Measurements from ENCODE around the gene JADE3. TPM values are rescaled to one million over a fixed set of nuclear protein-coding genes. Genes with fewer than 3 reads are reported as not detected.
A peak's percentile ranks its signal among the peaks of the same experiment; 100 is the strongest.
"Not testable (repeated sequence)": the region's sequence is repeated elsewhere in the genome, so short reads cannot be mapped to it uniquely, and the experiment has no call there.

The JADE3 gene
- total RNA-seq, 1 donor from 2014 or later, result 6.7 TPM

DNA sequence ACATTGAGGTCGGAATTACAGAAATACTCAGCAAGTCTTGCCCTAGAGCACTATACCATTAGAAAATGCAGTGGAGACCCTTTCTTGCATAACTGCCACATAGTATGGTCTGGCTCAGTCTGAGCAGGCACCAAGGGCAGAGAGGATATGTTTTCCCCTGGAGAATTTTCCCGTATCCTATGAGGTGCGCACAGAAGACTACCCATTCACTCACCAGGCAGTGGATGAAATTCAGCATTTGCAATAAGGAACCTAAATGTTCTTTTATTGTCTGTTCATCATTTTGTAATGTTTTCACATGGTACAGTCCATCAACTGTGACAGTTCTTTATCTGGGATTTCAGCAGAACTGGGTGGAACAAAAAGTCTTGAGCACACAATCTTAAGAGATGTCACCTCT is 15.5 kb downstream of the JADE3 start:
- intact Hi-C loops (cut with DNase I), result no loop called here
- DNase-seq (ENCODE audit: low spot score), result no peak

DNA sequence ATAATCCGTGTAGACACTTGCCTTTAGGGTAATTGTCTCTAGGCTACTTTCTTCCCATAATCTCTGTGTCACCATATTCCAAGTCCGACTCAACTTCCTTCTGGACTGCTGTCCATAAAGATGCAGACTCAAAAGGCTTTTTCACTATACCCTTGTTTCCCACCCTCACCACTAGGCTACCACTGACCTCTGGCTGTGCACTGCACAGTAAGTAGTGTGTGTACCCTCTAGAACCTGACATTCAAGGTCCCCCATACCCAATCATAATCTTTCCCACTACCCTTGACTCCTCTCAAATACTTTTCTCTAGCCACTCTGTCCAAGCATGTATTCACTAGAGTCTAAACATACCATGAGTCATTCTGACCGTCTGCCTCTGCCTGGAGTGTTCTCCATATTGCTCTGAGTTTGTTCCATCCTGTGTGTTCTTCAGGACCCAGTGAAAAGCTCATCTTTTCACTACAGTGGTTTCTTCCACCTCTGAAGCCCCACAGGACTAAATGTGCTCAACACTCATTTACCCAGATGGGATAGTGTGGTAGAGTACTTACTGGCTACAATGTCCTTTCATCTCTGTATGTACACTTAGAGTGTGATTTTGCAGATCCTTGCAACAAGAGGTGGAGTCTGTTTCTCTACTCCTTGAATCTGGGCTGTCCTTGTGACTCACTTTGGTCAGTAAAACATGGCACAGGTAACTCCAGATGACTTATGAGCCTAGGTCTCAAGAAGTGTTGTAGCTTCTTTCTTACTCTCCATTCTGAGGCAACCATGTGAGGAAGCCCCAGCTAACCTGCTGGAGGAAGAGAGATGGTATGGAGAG is 17.4 kb downstream of the JADE3 start:
- DNase-seq (ENCODE audit: low spot score), result no peak
- intact Hi-C loops (cut with DNase I), result no loop called here

DNA sequence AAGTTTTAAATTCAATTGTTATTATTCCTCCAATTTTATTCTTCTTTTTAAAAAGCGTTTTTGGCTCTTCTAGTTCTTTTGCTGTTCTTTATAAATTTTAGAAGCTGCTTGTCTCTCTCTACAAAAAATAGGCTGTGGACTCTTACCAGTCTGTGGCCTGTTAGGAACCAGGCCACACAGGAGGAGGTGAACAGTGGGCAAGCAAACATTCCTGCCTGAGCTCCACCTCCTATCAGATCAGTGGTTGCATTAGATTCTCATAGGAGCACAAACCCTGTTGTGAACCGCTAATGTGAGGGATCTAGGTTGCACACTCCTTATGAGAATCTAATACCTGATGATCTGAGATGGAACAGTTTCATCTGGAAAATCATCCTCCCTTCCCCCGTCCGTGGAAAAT is 23.1 kb downstream of the JADE3 start:
- intact Hi-C loops (cut with DNase I), result no loop called here
- no peak for DNase-seq (ENCODE audit: low spot score)

DNA sequence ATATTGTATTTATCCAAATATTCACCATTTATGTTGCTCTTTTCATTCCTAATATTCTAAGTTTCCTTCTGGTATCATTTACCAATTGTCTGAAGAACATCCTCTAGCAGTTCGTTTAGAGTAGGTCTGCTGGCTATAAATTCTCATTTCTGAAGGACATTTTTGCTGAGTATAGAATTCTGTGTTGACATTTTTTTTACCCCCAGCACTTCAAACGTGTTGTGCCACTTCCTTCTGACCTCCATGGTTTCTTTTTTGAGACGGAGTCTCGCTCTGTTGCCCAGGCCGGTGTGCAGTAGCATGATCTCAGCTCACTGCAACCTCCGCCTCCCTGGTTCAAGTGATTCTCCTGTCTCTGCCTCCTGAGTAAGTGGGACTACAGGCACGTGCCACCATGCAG is 26.4 kb downstream of the JADE3 start:
- DNase-seq (ENCODE audit: low spot score), result no peak
- intact Hi-C loops (cut with DNase I), result no loop called here

DNA sequence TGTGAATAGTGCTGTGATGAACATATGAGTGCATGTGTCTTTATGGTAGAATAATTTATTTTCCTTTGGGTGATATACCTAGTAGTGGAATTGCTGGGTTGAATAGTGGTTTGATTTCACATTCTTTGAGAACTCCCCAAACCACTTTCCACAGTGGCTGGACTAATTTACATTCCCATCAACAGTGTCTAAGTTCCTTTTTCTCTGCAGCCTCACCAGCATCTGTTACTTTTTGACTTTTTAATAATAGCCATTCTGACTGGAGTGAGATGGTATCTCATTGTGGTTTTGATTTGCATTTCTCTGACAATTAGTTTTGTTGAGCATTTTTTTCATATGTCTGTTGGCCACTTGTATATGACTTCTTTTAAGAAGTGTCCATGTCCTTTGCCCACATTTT is 29.1 kb downstream of the JADE3 start:
- no peak for DNase-seq (ENCODE audit: low spot score)
- intact Hi-C loops (cut with DNase I), result no loop called here

DNA sequence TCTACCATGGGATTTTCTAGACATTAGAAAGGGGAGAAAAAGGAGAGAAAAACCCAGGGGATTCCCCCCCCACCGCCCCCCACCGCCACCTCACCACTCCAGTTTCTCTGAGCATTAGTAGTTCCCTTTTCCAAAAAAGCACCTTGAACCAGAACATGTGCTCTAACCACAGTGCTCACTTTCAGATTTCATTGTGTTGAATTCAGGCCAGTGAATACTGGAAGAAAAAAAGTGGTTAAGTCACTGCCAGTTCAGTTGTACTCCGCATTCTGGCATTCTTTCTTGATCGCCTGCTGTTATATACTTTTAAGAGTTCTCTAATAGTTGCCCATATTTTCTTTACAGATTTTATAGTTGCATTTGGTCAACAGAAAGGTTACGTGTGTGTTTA is 40.9 kb downstream of the JADE3 start:
- DNase-seq (ENCODE audit: low spot score), result no peak
- intact Hi-C loops (cut with DNase I), result no loop called here

DNA sequence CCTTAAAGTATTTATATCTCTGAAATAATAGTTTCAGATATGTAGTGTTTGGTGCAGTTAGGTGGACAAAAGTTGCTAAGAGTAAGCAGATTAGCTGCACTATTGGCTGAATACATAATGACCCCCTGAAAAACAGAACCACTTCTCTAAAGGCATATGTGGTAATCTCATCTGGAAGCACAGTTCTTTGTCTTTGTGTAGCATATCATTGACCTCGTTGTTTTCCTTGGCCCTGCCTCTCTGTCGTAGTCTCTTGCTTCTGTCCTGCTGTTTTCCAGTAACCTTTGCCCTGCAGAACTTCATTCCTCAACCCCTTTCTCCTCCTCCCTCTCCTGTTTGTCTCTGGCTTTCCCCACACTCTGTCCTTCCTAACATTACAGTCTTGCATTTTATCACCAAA is 41.4 kb downstream of the JADE3 start:
- DNase-seq (ENCODE audit: low spot score), result no peak
- intact Hi-C loops (cut with DNase I), result no loop called here

DNA sequence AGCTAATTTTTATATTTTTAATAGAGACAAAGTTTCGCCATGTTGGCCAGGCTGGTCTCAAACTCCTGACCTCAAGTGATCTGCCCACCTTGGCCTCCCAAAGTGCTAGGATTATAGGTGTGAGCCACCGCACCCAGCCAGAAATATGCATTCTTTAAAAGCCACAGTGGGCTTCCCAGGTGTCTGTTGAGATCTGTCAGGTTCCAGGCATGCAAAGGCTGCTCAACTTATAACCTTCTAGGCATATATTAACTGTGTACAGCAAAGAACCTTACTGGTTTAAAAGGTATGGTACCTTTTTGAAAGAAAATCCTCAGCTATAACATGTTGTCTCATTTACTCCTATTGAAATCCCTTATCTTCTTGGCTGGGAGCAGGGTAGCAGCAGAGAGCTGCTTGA is 42.5 kb downstream of the JADE3 start:
- intact Hi-C loops (cut with DNase I), result no loop called here
- DNase-seq (ENCODE audit: low spot score), result no peak

DNA sequence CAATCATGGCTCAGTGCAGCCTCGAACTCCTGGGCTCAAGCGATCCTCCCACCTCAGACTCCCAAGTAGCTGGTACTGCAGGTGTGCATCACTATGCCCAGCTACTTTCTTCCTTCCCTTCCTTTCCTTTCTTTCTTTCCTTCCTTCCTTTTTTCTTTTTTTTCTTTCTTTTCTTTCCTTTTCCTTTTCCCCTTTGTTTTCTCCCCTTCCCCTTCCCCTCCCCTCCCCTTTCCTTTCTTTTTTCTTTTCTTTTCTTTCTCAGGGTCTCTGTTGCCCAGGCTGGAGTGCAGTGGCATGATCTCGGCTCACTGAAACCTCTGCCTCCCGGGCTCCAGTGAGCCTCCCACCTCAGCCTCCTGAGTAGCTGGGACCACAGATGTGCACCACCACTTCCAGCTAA is 44.4 kb downstream of the JADE3 start:
- DNase-seq (ENCODE audit: low spot score); intact Hi-C loops (cut with DNase I): not testable (repeated sequence)

DNA sequence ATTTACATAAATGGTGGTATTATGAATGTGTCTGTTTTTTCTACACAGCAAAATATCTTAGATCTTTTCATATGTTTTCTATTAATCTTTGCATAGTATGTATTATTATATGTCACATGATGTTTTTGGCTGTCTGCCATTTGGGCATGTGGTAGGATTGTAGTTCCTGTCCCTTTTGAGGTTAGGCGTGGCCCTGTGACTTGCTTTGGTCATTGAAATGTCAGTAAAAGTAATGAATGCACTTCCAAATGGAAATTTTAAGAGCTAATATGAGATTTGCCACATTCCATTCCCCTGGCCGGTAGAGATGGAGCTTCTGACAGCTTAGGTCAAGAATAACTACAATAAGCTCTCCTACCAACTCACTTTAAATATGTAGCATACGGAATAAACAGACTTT is 45.1 kb downstream of the JADE3 start:
- no peak for DNase-seq (ENCODE audit: low spot score)
- intact Hi-C loops (cut with DNase I), result no loop called here

DNA sequence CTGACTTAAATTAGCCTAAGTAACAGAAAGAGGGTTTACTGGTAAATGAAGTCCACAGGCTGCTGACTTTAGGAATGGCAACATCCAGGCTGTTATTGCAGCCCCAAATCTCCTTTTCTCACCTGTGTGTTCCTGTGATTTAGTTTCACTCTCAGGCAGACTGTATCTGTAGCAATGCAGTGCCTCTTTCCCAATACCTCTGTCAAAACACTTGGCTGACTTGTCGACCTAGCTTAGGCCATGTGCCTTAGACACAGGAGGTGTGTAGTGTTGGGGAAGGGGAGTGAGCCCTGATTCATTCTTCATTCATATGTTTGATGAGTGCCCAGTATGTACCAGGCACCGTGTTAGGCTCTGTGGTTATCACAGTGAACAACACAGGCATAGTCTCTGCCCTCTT is 46.9 kb downstream of the JADE3 start:
- DNase-seq (ENCODE audit: low spot score), result no peak
- intact Hi-C loops (cut with DNase I), result no loop called here

DNA sequence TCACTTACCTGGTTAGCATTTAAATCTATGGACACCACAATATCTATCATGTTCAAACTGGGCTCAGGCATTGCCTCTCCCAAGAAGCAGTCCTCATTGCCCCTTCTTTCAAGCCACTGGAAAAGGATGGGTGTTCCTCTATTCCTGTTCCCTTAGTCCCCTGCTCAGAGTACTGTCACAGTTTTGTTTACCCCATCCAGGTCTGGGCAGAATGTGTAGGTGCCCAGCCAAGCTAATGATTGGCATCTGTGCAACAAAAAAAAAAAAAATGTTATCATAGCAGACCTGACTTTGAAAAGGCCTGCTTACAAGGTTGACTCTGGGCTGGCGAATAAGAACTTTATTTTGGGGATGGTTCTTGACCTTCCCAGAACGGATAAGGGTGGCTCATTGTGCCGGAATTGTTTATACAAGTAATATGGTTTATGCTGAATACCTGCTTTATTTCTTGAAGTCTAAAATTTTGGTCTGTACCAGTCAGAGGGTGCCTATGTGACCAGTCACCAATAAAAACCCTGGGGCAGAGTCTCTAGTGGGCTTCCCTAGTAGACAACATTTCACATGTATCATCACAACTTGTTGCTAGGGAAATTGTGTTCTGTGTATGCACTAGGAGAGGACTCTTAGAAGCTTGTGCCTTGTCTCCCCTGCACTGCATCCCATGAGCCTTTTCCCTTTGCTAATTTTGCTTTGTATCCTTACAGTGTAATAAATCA is 47.9 kb downstream of the JADE3 start:
- intact Hi-C loops (cut with DNase I), result no loop called here
- no peak for DNase-seq (ENCODE audit: low spot score)

DNA sequence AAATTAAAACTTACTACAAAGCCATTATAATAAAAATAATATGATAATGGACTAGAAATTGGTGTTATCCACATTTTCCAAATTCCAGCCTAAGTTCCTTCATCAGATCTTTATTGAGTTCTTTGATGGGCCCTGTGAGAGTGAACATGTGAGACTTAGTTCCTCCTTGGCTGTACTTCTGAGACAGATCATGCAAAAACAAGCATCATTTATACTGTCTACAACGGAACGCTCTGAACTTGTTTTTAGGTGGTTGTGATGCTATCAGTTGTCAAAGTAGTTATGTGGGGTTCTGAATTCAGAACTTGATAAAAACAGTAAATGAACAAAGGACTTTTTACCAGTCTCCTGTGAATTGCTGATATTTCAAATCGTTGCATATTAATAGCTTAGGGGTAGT is 48.9 kb downstream of the JADE3 start:
- intact Hi-C loops (cut with DNase I), result no loop called here
- DNase-seq (ENCODE audit: low spot score), result no peak

DNA sequence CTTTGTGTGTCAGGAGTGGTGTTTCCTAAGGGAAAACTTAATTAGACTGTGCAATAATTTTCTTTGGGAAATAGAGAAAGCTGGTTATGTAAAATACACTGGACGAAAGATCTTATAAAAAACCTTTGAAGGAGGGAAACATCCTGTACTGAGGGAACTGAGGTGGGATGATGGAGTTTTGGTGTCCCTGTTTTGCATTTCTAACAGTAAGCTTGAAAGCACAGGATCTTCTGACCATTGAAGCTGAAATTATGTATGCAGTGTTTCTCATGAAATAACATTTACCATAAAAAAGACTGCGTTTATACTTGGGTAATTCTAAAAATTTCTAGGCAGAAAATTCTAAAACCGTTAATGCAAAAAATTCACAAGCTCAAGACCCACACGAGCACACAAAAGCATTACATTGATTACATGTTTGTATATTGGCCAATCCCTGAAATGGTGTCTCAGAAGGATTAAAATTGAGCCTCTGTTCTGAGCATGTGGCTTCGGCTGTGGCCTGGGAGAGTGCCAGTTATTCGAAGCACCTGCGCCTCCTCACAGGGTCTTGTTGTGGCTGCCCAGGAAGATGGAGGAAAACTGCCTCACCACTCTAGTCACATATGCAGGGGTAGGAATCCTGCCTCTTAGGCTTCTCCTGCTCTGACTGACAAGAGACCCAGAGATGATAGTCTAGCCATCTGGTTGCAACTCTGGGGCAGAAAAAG is 49.5 kb downstream of the JADE3 start:
- intact Hi-C loops (cut with DNase I), result no loop called here
- DNase-seq (ENCODE audit: low spot score), result no peak

DNA sequence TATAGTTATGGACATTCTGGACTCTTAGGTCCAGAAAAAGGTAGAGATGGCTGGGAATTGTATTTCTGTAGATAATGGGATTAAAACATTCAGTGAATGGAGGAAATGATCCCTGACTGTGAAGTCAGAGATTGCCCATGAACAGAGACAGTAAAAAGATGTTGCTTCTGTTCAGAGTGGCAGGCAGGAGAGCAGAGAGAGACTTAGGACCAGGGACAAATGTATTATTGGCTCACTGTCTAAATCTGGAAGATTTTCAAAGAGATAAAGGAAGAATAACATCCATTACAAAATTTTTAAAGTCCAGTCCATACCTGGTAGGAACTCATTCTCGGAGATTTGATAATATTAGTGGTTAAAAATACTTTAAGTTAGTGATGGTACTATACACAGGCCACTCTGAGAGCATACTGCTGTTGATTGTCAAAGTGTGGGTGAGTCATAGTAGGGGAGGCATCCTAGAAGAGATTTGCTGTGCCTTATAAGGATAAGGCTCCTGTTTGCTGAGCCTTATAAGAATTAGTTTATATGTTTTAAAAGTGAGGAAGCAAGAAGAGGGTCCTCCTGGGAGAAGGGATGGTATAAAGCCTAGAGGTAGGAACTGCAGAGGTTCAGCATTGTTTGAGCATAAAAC is 53.0 kb downstream of the JADE3 start:
- intact Hi-C loops (cut with DNase I), result no loop called here

DNA sequence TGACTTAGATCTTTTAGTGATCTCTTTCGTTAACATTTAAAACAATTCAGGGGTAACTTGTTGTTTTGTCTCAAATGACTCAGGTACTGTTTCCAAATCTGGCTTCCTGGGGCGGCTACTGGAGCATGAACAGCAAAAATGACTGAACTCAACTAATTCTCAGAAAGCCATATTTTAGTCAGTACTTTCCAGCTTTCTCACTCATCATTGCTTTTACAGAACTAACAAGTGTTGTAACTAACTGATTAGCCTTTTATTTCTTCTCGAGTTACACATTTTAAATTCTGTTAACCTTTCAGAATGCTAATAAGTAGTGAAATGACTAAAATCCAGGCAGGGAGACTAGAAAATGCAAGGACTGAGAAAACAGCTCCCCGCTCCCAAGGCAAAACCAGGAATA is 55.3 kb downstream of the JADE3 start:
- intact Hi-C loops (cut with DNase I), result no loop called here
- DNase-seq (ENCODE audit: low spot score), result no peak

More for the DNA sequence above, 53.0 kb downstream of the JADE3 start:
- DNase-seq (ENCODE audit: low spot score), result no peak

DNA sequence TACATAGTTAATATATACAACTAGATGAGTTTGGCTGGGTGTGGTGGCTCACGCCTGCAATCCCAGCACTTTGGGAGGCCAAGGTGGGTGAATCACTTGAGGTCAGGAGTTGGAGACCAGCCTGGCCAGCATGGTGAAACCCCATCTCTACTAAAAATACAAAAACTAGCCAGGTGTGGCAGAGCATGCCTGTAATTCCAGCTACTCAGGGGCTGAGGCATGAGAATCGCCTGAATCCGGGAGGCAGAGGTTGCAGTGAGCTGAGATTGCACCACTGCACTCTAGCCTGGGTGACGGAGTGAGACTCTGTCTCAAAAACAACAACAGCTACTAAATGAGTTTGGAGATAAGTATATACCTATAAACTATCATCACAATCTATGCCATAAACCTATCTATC is 64.8 kb downstream of the JADE3 start:
- intact Hi-C loops (cut with DNase I), result loop anchor here (5.0 kb wide), 1 partner anchor 75 kb away; no protein-coding TSS in a partner anchor
- DNase-seq (ENCODE audit: low spot score), result not testable (repeated sequence)

DNA sequence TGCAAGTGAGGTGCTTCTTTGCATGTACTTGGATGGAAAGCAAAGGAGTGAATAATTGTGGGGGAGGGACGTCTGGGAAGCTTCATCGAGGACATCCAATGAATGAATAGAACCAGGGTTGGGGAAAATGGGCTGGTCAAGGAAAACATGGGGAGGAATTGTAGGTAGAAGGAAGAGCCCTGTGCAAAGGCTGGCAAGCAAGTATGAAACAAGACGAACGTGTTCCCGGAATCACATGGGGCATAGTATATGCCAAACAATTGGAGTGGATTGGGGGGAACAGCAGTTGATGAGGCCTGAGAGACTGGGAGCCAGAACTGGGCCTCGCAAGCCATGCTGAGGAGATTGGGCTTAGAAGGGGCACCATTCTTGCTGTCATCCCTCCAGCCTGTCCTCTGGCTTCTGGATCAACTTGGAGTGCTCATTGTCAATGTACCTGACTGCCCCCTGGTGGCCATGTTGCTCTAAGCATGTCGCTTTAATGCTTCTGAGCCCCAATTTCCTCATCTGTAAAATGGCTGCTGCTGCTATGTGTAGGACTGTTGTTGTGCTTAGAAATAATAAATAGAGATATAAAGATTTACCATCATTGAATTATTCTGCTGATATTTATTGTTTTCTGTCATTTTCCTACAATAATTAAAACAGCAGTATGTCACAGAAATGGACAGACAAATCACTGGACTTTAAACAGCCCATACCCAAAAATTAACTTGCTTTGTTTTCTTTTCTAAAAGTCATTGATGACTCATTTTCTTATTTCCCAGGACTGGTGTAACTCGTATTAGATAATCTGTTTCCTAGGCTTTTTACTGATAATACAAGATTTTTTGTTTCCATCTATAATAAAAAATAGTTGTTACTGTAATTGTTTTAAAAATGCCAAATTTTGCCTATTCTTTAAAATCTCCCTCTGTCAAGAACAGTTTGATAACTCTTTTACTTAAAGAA is 66.4 kb downstream of the JADE3 start:
- DNase-seq (ENCODE audit: low spot score), result peak; percentile 85
- intact Hi-C loops (cut with DNase I), result loop anchor here (5.0 kb wide), 1 partner anchor 76 kb away; no protein-coding TSS in a partner anchor

DNA sequence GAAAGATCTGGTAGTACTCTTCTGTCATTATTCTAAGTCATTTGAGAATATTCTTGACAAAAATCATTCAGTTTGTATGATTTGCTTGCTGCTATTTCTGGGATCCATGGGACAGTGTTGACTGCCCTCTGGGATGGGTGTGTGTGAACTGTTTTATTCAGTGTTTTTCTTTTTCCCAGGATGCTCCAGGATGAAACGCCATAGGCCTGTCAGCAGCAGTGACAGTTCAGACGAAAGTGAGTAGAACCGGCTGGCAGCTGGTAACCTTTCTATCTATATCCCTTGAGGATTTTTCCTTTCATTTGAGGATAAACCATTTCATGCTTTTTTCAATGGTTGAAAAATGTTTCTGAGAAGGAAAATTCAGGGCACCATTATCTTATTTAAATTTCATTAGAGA is 72.5 kb downstream of the JADE3 start:
- intact Hi-C loops (cut with DNase I), result no loop called here
- no peak for DNase-seq (ENCODE audit: low spot score)

Data from cardiac septum (tissue), 1 donor.